Measurements from ENCODE around the gene WWOX. TPM values are rescaled to one million over a fixed set of nuclear protein-coding genes. Genes with fewer than 3 reads are reported as not detected.

WWOX gene
- total and polyA plus RNA-seq, 3 donors from 2014 or later, result 20.6 to 76.7 (median 64.1) TPM

- WGBS, 2 donors, result 85 to 86% methylated on average over 6 of the region's 6 CpGs
- no peak overlapping the region for H3K27ac ChIP-seq
- no peak overlapping the region for H3K4me3 ChIP-seq
- intact Hi-C loops (cut with DNase I; ENCODE audit: low total_unique reads), result no loop called here
- DNase-seq, result no peak
- H3K36me3 ChIP-seq (ENCODE audit: low read depth, missing control alignments), result no peaks in the 10 kb centered on the region
- H3K27me3 ChIP-seq, result no peaks in the 10 kb centered on the region
- no peaks in the 10 kb centered on the region for H3K4me1 ChIP-seq
- no peak for TF ChIP-seq POLR2A (IDR thresholded peaks at IDR 0.05)
- no peak for TF ChIP-seq CTCF (IDR thresholded peaks at IDR 0.05)
- no peaks in the 10 kb centered on the region for H3K9me3 ChIP-seq
Measured at GRCh38 chr16:78706637-78707036, 607.2 kb downstream of the WWOX start.

- intact Hi-C loops (cut with DNase I; ENCODE audit: low total_unique reads), result no loop called here
- H3K36me3 ChIP-seq (ENCODE audit: low read depth, missing control alignments), result no peaks in the 10 kb centered on the region
- H3K27me3 ChIP-seq, result no peaks in the 10 kb centered on the region
- no peak overlapping the region for H3K27ac ChIP-seq
- H3K9me3 ChIP-seq, result no peaks in the 10 kb centered on the region
- TF ChIP-seq CTCF (IDR thresholded peaks at IDR 0.05), result no peak
- no peak for TF ChIP-seq POLR2A (IDR thresholded peaks at IDR 0.05)
- H3K4me3 ChIP-seq, result no peak overlapping the region
- no peaks in the 10 kb centered on the region for H3K4me1 ChIP-seq
- no peak for DNase-seq
- WGBS, 2 donors, result 87 to 91% methylated on average over 15 of the region's 15 CpGs
Measured at GRCh38 chr16:78709137-78709884, 609.9 kb downstream of the WWOX start.

GRCh38 chr16:78715106-78715505, 615.7 kb downstream of the WWOX start:
- no peaks in the 10 kb centered on the region for H3K36me3 ChIP-seq (ENCODE audit: low read depth, missing control alignments)
- no peaks in the 10 kb centered on the region for H3K4me1 ChIP-seq
- no peak for TF ChIP-seq CTCF (IDR thresholded peaks at IDR 0.05)
- TF ChIP-seq POLR2A (IDR thresholded peaks at IDR 0.05), result no peak
- no peaks in the 10 kb centered on the region for H3K9me3 ChIP-seq
- no peak overlapping the region for H3K4me3 ChIP-seq
- intact Hi-C loops (cut with DNase I; ENCODE audit: low total_unique reads), result no loop called here
- no peak overlapping the region for H3K27ac ChIP-seq
- DNase-seq, result no peak
- H3K27me3 ChIP-seq, result no peaks in the 10 kb centered on the region
- 69 to 79% methylated on average over 3 of the region's 3 CpGs for WGBS, 2 donors

- DNase-seq, result no peak
- H3K9me3 ChIP-seq, result no peaks in the 10 kb centered on the region
- WGBS, 2 donors, result 91 to 97% methylated on average over 4 of the region's 4 CpGs
Measured at GRCh38 chr16:78715673-78716072, 616.2 kb downstream of the WWOX start.

More at GRCh38 chr16:78715673-78716072, 616.2 kb downstream of the WWOX start:
- Histone ChIP-seq H3K4me1 (no peaks in the 10 kb centered on the region), H3K27me3 (no peaks in the 10 kb centered on the region), H3K4me3 (no peak overlapping the region), H3K36me3 (ENCODE audit: low read depth, missing control alignments) (no peaks in the 10 kb centered on the region), H3K27ac (no peak overlapping the region)
- TF ChIP-seq CTCF (IDR thresholded peaks at IDR 0.05) (no peak), POLR2A (IDR thresholded peaks at IDR 0.05) (no peak)
- intact Hi-C loops (cut with DNase I; ENCODE audit: low total_unique reads), result no loop called here
